ENCODE results near the gene FA2H. TPM values are rescaled to one million over a fixed set of nuclear protein-coding genes. Genes with fewer than 3 reads are reported as not detected.

Gene FA2H
- total and polyA plus RNA-seq, 2 experiments from 2014 or later, result 5.7 to 6.3 TPM

GRCh38 chr16:74677868-74678267, 96.8 kb downstream of the FA2H start (continued):
- TF ChIP-seq ZNF331 (CRISPR knock-in tag; IDR thresholded peaks at IDR 0.05; ENCODE audit: low read depth) (no peak), CTCF (conservative IDR thresholded peaks at IDR 0.05; ENCODE audit: low read depth in 2 of 2) (no peak), JUNB (IDR thresholded peaks at IDR 0.05; ENCODE audit: unreplicated experiment) (no peak), ZNF114 (CRISPR knock-in tag; IDR thresholded peaks at IDR 0.05) (no peak), ETS1 (IDR thresholded peaks at IDR 0.05) (no peak), NANOG (IDR thresholded peaks at IDR 0.05; ENCODE audit: borderline replicate concordance) (no peak), EZH2 (IDR thresholded peaks at IDR 0.05; ENCODE audit: low read depth, unreplicated experiment) (no peak)

GRCh38 chr16:74673876-74674275, 100.7 kb downstream of the FA2H start:
- no peaks in the 10 kb centered on the region for H3K27me3 ChIP-seq (ENCODE audit: insufficient read depth)
- no peaks in the 10 kb centered on the region for H3K4me1 ChIP-seq (ENCODE audit: insufficient read depth)
- no peak overlapping the region for H3K4me3 Mint-ChIP-seq
- no peaks in the 10 kb centered on the region for H3F3A ChIP-seq (replicated peaks; ENCODE audit: low read depth)
- H3K36me3 ChIP-seq (ENCODE audit: insufficient read depth), result no peaks in the 10 kb centered on the region
- H3K27ac ChIP-seq (ENCODE audit: low read depth), result no peak overlapping the region
- H2AFZ ChIP-seq, result no peak overlapping the region
- DNase-seq (ENCODE audit: low spot score) (no peak), ATAC-seq (no peak)
- no peaks in the 10 kb centered on the region for H3K4me1 Mint-ChIP-seq
- no peak overlapping the region for H3K4me3 ChIP-seq
- no peaks in the 10 kb centered on the region for H3K9me3 Mint-ChIP-seq
- H3K79me2 ChIP-seq (replicated peaks; ENCODE audit: insufficient read depth), result no peaks in the 10 kb centered on the region
- H4K20me1 ChIP-seq (replicated peaks; ENCODE audit: insufficient read depth), result no peaks in the 10 kb centered on the region
- no peaks in the 10 kb centered on the region for H3K36me3 Mint-ChIP-seq (ENCODE audit: low read depth)
- H3K27me3 Mint-ChIP-seq (ENCODE audit: insufficient read depth, low read depth, poor library complexity), result no peaks in the 10 kb centered on the region
- no peaks in the 10 kb centered on the region; the same call in 1 of the 2 replicates for H3K9me2 ChIP-seq (ENCODE audit: insufficient read depth)
- no peak overlapping the region for H3K27ac Mint-ChIP-seq
- no peak overlapping the region for H3K4me2 ChIP-seq
- TF ChIP-seq CREB1 (CRISPR knock-in tag; IDR thresholded peaks at IDR 0.05; ENCODE audit: low read depth) (no peak), EZH2phosphoT487 (IDR thresholded peaks at IDR 0.05; ENCODE audit: unreplicated experiment) (no peak), ZNF331 (CRISPR knock-in tag; IDR thresholded peaks at IDR 0.05; ENCODE audit: low read depth) (no peak), NANOG (IDR thresholded peaks at IDR 0.05; ENCODE audit: borderline replicate concordance) (no peak), ZNF114 (CRISPR knock-in tag; IDR thresholded peaks at IDR 0.05) (no peak), JUNB (IDR thresholded peaks at IDR 0.05; ENCODE audit: unreplicated experiment) (no peak), STAT1 (IDR thresholded peaks at IDR 0.05; ENCODE audit: unreplicated experiment) (no peak), EZH2 (IDR thresholded peaks at IDR 0.05; ENCODE audit: low read depth, unreplicated experiment) (no peak), ZNF462 (CRISPR knock-in tag; IDR thresholded peaks at IDR 0.05) (no peak), CTCF (conservative IDR thresholded peaks at IDR 0.05; ENCODE audit: low read depth in 2 of 2) (no peak), ETS1 (IDR thresholded peaks at IDR 0.05) (no peak)

Measured in GM23338 (cell line).